Activated CD8-positive, alpha-beta memory T cell treated with anti-CD3 and anti-CD28 coated beads for 1 hour (primary cell): ENCODE measurements around the gene NUDC.
A peak's percentile ranks its signal among the peaks of the same experiment; 100 is the strongest.
"Not testable (repeated sequence)": the region's sequence is repeated elsewhere in the genome, so short reads cannot be mapped to it uniquely, and the experiment has no call there.

ENCODE experiments used
- DNase-seq, 2 donors: peaks; one replicate each; pipeline ENCODE4 v3.0.0-alpha.2; 2020; ENCODE audit warnings: low read depth in 1 of 2; ENCODE audit errors: extremely low read depth in 1 of 2

NUDC gene

GRCh38 chr1:26921540-26922430, at the start of gene NUDC:
Gene NUDC (plus strand): TSS chr1:26921743. CDS start chr1:26921849, 106 bp downstream.
- DNase-seq: peak; percentile 89

- DNase-seq: not testable (repeated sequence)
Observed at GRCh38 chr1:26873097-26873496, 48.4 kb upstream of the NUDC start.

GRCh38 chr1:26874896-26875295, 46.6 kb upstream of the NUDC start:
- DNase-seq: no peak

- no peak for DNase-seq
Observed at GRCh38 chr1:26877326-26877725, 44.2 kb upstream of the NUDC start.

GRCh38 chr1:26879793-26880192, 41.8 kb upstream of the NUDC start:
- DNase-seq: no peak

- not testable (repeated sequence) for DNase-seq
Observed at GRCh38 chr1:26881611-26882010, 39.9 kb upstream of the NUDC start.

- DNase-seq: no peak
Observed at GRCh38 chr1:26882696-26883463, 38.7 kb upstream of the NUDC start.

- DNase-seq: no peak
Observed at GRCh38 chr1:26887125-26887524, 34.4 kb upstream of the NUDC start.

GRCh38 chr1:26888231-26888630, 33.3 kb upstream of the NUDC start:
- no peak for DNase-seq

GRCh38 chr1:26889551-26890466, 31.7 kb upstream of the NUDC start, which contains the start of gene GPN2:
Gene GPN2 (minus strand): TSS chr1:26890283. CDS start chr1:26890096, 187 bp downstream.
- DNase-seq: peak; percentile 27 to 67

GRCh38 chr1:26890467-26890796, 31.1 kb upstream of the NUDC start:
- no peak for DNase-seq

GRCh38 chr1:26894263-26894662, 27.3 kb upstream of the NUDC start:
- DNase-seq: no peak

- no peak for DNase-seq
Observed at GRCh38 chr1:26897351-26897750, 24.2 kb upstream of the NUDC start.

- DNase-seq: peak; percentile 73 to 76
Observed at GRCh38 chr1:26900001-26900814, 21.3 kb upstream of the NUDC start, which contains the start of gene GPATCH3. Gene GPATCH3 (minus strand): TSS chr1:26900467. CDS start chr1:26900442, 25 bp downstream.

- no peak for DNase-seq
Observed at GRCh38 chr1:26900815-26901511, 20.6 kb upstream of the NUDC start.

GRCh38 chr1:26907071-26907917, 14.2 kb upstream of the NUDC start:
- no peak for DNase-seq

- DNase-seq: no peak
Observed at GRCh38 chr1:26909951-26910342, 11.6 kb upstream of the NUDC start.
